CD4-positive, alpha-beta T cell (primary cell): ENCODE measurements around the gene RAPH1. TPM values are rescaled to one million over a fixed set of nuclear protein-coding genes. Genes with fewer than 3 reads are reported as not detected.

Source experiments
- ATAC-seq: fragments of 200-7000 bp; cut with Tn5 transposase; one replicate; pipeline ENCODE4 v1.10.0; 2022; ENCODE audit warnings: mild to moderate bottlenecking; ENCODE audit not compliant: poor library complexity
- CTCF ChIA-PET: fragments of 350-600 bp; sonication (Branson Sonifier 250); formaldehyde crosslinking; loops from one replicate; lab custom pipeline; 2021; ENCODE audit warnings: antibody characterized with exemption, inconsistent platforms; lab: Charles Lee
- POLR2A ChIA-PET: fragments of 350-600 bp; sonication (Branson Sonifier 250); formaldehyde crosslinking; loops from one replicate; lab custom pipeline; 2021; ENCODE audit warnings: antibody characterized with exemption, inconsistent platforms; lab: Charles Lee
- DNase-seq, 14 experiments: peaks; one replicate each; pipeline ENCODE4 v3.0.0-alpha.2; 2013 to 2020; ENCODE audit warnings: mixed read lengths in 2 of 14
- H3K27ac ChIP-seq, 2 donors: one replicate each; pipeline versions ENCODE4 v1.5.1 to v1.7.0; 2013; ENCODE audit warnings: low read length in 2 of 2, low read depth in 1 of 2, mild to moderate bottlenecking in 1 of 2
- H3K27me3 ChIP-seq, 2 experiments: 1 replicate in 1 of 2; 2 replicates in 1 of 2; pipeline versions ENCODE4 v1.6.1 to v1.7.0; 2013; ENCODE audit warnings: low read length in 2 of 2, control low read depth in 1 of 2, mild to moderate bottlenecking in 1 of 2, moderate library complexity in 1 of 2; ENCODE audit not compliant: insufficient read depth in 2 of 2, control insufficient read depth in 1 of 2
- H3K36me3 ChIP-seq: one replicate; pipeline ENCODE4 v1.6.1; 2013; ENCODE audit warnings: low read length, control low read depth; ENCODE audit not compliant: insufficient read depth
- H3K4me1 ChIP-seq: one replicate; pipeline ENCODE4 v1.6.1; 2013; ENCODE audit warnings: low read length, control low read depth; ENCODE audit not compliant: insufficient read depth
- H3K4me3 ChIP-seq: one replicate; pipeline ENCODE4 v1.5.1; 2013; ENCODE audit warnings: mild to moderate bottlenecking, low read length, moderate library complexity
- H3K9me3 ChIP-seq, 2 experiments: 1 replicate in 1 of 2; 2 replicates in 1 of 2; pipeline versions ENCODE4 v1.6.1 to v1.7.0; 2013; ENCODE audit warnings: low read length in 2 of 2, mild to moderate bottlenecking in 2 of 2, control low read depth in 1 of 2, moderate library complexity in 1 of 2; ENCODE audit not compliant: control insufficient read depth in 1 of 2, insufficient read depth in 1 of 2
- H3K27ac Mint-ChIP-seq: one replicate; pipeline ENCODE4 v1.8.0; 2020; ENCODE audit warnings: mixed read lengths
- H3K27me3 Mint-ChIP-seq: one replicate; pipeline ENCODE4 v1.8.0; 2021; ENCODE audit warnings: mixed read lengths
- H3K36me3 Mint-ChIP-seq: one replicate; pipeline ENCODE4 v1.8.0; 2021; ENCODE audit warnings: low read depth, mixed read lengths
- H3K4me1 Mint-ChIP-seq: one replicate; pipeline ENCODE4 v1.8.0; 2021; ENCODE audit warnings: low read depth, mixed read lengths
- H3K4me3 Mint-ChIP-seq: one replicate; pipeline ENCODE4 v1.8.0; 2020; ENCODE audit warnings: mild to moderate bottlenecking, mixed read lengths
- H3K9me3 Mint-ChIP-seq: one replicate; pipeline ENCODE4 v1.8.0; 2020; ENCODE audit warnings: mixed read lengths
- CTCF ChIP-seq: fragments of 200-600 bp; IDR thresholded peaks from one replicate; pipeline ENCODE4 v1.8.0; 2022; ENCODE audit warnings: antibody characterized with exemption, mild to moderate bottlenecking
- intact Hi-C, 2 experiments: fragments of 100-400 bp; cut with DNase I in 1 of 2; cut with micrococcal nuclease in 1 of 2; formaldehyde crosslinking; loops; one replicate each; pipeline versions ENCODE4 v1.15.1 to v1.9.0; 2023 to 2025; cut with DNase I, micrococcal nuclease
- total RNA-seq, 174 experiments: library from RNA in 2 of 174; stranded (reverse) in 2 of 174; gene quantifications; one replicate each; pipeline ENCODE4 v1.2.3 and lab custom pipeline; 2021 to 2026

RAPH1 gene
- total RNA-seq, 2 experiments from 2014 or later: 4.3 to 5.8 TPM

GRCh38 chr2:203583701-203584100, 48.6 kb upstream of the RAPH1 start:
- Histone ChIP-seq H3K27ac (no peak overlapping the region), H3K4me1 (peaks cover 3% of the 10 kb centered on the region), H3K4me3 (no peak overlapping the region), H3K36me3 (no peaks in the 10 kb centered on the region), H3K9me3 (no peaks in the 10 kb centered on the region), H3K27me3 (no peaks in the 10 kb centered on the region)
- POLR2A ChIA-PET: no interaction called here
- no peaks in the 10 kb centered on the region for H3K9me3 Mint-ChIP-seq
- intact Hi-C loops: no loop called here
- no peaks in the 10 kb centered on the region for H3K36me3 Mint-ChIP-seq
- H3K4me1 Mint-ChIP-seq: peaks cover 6% of the 10 kb centered on the region
- no peak overlapping the region for H3K4me3 Mint-ChIP-seq
- DNase-seq: no peak
- CTCF ChIA-PET: interaction anchor here (0.9 kb wide), 1 partner anchor 199 kb away, joined by 3 read pairs; no protein-coding TSS in a partner anchor
- no peak overlapping the region for H3K27ac Mint-ChIP-seq
- H3K27me3 Mint-ChIP-seq: no peaks in the 10 kb centered on the region
- no peak for ATAC-seq
- TF ChIP-seq CTCF: no peak

GRCh38 chr2:203583084-203583695, 48.1 kb upstream of the RAPH1 start:
- H3K27ac ChIP-seq: no peak overlapping the region
- no peak overlapping the region for H3K4me3 Mint-ChIP-seq
- ATAC-seq (no peak), DNase-seq (no peak)
- POLR2A ChIA-PET: no interaction called here
- H3K9me3 ChIP-seq: no peaks in the 10 kb centered on the region
- no peaks in the 10 kb centered on the region for H3K27me3 Mint-ChIP-seq
- no peak overlapping the region for H3K27ac Mint-ChIP-seq
- H3K4me1 ChIP-seq: peaks cover 3% of the 10 kb centered on the region
- no peak overlapping the region for H3K4me3 ChIP-seq
- no peak for TF ChIP-seq CTCF
- no peaks in the 10 kb centered on the region for H3K27me3 ChIP-seq
- no peaks in the 10 kb centered on the region for H3K36me3 Mint-ChIP-seq
- CTCF ChIA-PET: interaction anchor here (0.9 kb wide), 1 partner anchor 199 kb away, joined by 3 read pairs; no protein-coding TSS in a partner anchor
- no peaks in the 10 kb centered on the region for H3K9me3 Mint-ChIP-seq
- H3K36me3 ChIP-seq: no peaks in the 10 kb centered on the region
- peaks cover 6% of the 10 kb centered on the region for H3K4me1 Mint-ChIP-seq
- intact Hi-C loops: no loop called here

- TF ChIP-seq CTCF: no peak
- intact Hi-C loops: no loop called here
- no peak overlapping the region for H3K27ac Mint-ChIP-seq
- POLR2A ChIA-PET: no interaction called here
- no peak overlapping the region for H3K4me3 Mint-ChIP-seq
- DNase-seq: no peak
- no peaks in the 10 kb centered on the region for H3K27me3 Mint-ChIP-seq
- no peaks in the 10 kb centered on the region for H3K9me3 Mint-ChIP-seq
- peaks cover 3% of the 10 kb centered on the region for H3K4me1 ChIP-seq
- no peaks in the 10 kb centered on the region for H3K36me3 ChIP-seq
- H3K27ac ChIP-seq: no peak overlapping the region
- H3K9me3 ChIP-seq: no peaks in the 10 kb centered on the region
- H3K4me3 ChIP-seq: no peak overlapping the region
- CTCF ChIA-PET: no interaction called here
- no peak for ATAC-seq
- no peaks in the 10 kb centered on the region for H3K36me3 Mint-ChIP-seq
- H3K4me1 Mint-ChIP-seq: peaks cover 6% of the 10 kb centered on the region
- no peaks in the 10 kb centered on the region for H3K27me3 ChIP-seq
Measured at GRCh38 chr2:203582468-203582867, 47.4 kb upstream of the RAPH1 start.
